IMR-90 (cell line): Measurements from ENCODE around the gene KRT38. TPM values are rescaled to one million over a fixed set of nuclear protein-coding genes. Genes with fewer than 3 reads are reported as not detected.

Source experiments
- ATAC-seq: fragments of 200-7000 bp; cut with Tn5 transposase; 2 replicates; pipeline ENCODE4 v1.9.1; 2020; ENCODE audit warnings: low read depth, mild to moderate bottlenecking, moderate library complexity
- BruUV-seq: library from RNA; stranded (reverse); fragments of 400-500 nt; replicated peaks from 2 replicates; lab custom pipeline; 2021; lab: Mats Ljungman, UMichigan
- CTCF ChIA-PET: fragments of 300-600 bp; formaldehyde crosslinking; extraction: SDS; loops from one replicate; lab custom pipeline; 2021; ENCODE audit warnings: antibody characterized with exemption; lab: Yijun Ruan, JAX
- POLR2A ChIA-PET: fragments of 300-600 bp; sonication (Branson Sonifier 250); formaldehyde crosslinking; loops from one replicate; lab custom pipeline; 2022; ENCODE audit warnings: antibody characterized with exemption; ENCODE audit not compliant: unreplicated experiment; lab: Charles Lee
- DNase-seq: peaks from one replicate; pipeline ENCODE4 v3.0.0; 2013
- H2AFZ ChIP-seq: replicated peaks from 2 replicates; pipeline ENCODE3; 2013; ENCODE audit warnings: low read length, mild to moderate bottlenecking; ENCODE audit not compliant: poor library complexity
- H2AK5ac ChIP-seq: 2 replicates; pipeline ENCODE4 v1.6.1; 2013; ENCODE audit warnings: low read depth, low read length, inconsistent platforms
- H2AK9ac ChIP-seq: replicated peaks from 2 replicates; pipeline ENCODE3; 2013; ENCODE audit warnings: mild to moderate bottlenecking, low read depth, low read length, moderate library complexity; ENCODE audit not compliant: poor library complexity
- H2BK120ac ChIP-seq: 2 replicates; pipeline ENCODE4 v1.6.1; 2013; ENCODE audit warnings: low read depth, low read length, inconsistent platforms
- H2BK15ac ChIP-seq: 3 replicates; pipeline ENCODE4 v1.6.1; 2013; ENCODE audit warnings: low read depth, low read length, inconsistent platforms
- H2BK20ac ChIP-seq: 2 replicates; pipeline ENCODE4 v1.6.1; 2013; ENCODE audit warnings: low read depth, mild to moderate bottlenecking, inconsistent platforms, low read length, moderate library complexity
- H2BK5ac ChIP-seq: 2 replicates; pipeline ENCODE4 v1.6.1; 2013; ENCODE audit warnings: mild to moderate bottlenecking, low read depth, low read length, inconsistent platforms; ENCODE audit not compliant: poor library complexity, severe bottlenecking
- H3K14ac ChIP-seq: replicated peaks from 2 replicates; pipeline ENCODE4 v1.6.1; 2013; ENCODE audit warnings: low read depth, low read length, inconsistent platforms
- H3K18ac ChIP-seq: 2 replicates; pipeline ENCODE4 v1.6.1; 2013; ENCODE audit warnings: low read depth, low read length, control low read depth
- H3K23ac ChIP-seq: 2 replicates; pipeline ENCODE4 v1.6.1; 2013; ENCODE audit warnings: low read depth, low read length, inconsistent platforms
- H3K27ac ChIP-seq: 2 replicates; pipeline ENCODE4 v1.5.1; 2013; ENCODE audit warnings: mild to moderate bottlenecking, control low read depth, low read length; ENCODE audit not compliant: insufficient read depth
- H3K27me3 ChIP-seq: 2 replicates; pipeline ENCODE4 v1.6.1; 2013; ENCODE audit warnings: low read length; ENCODE audit not compliant: control insufficient read depth, insufficient read depth
- H3K36me3 ChIP-seq: 2 replicates; pipeline ENCODE4 v1.6.1; 2013; ENCODE audit warnings: low read length, mixed read lengths; ENCODE audit not compliant: control insufficient read depth, insufficient read depth
- H3K4ac ChIP-seq: 2 replicates; pipeline ENCODE4 v1.6.1; 2013; ENCODE audit warnings: low read depth, low read length, inconsistent platforms
- H3K4me1 ChIP-seq: 2 replicates; pipeline ENCODE4 v1.6.1; 2013; ENCODE audit warnings: low read length, mixed read lengths; ENCODE audit not compliant: control insufficient read depth, insufficient read depth
- H3K4me2 ChIP-seq: 2 replicates; pipeline ENCODE4 v1.6.1; 2013; ENCODE audit warnings: low read depth, mild to moderate bottlenecking, control low read depth, low read length, moderate library complexity
- H3K4me3 ChIP-seq: 2 replicates; pipeline ENCODE4 v1.5.1; 2013; ENCODE audit warnings: low read depth, mild to moderate bottlenecking, control low read depth, low read length, moderate library complexity; ENCODE audit not compliant: insufficient read depth
- H3K56ac ChIP-seq: 2 replicates; pipeline ENCODE4 v1.6.1; 2013; ENCODE audit warnings: low read length, inconsistent platforms; ENCODE audit not compliant: insufficient read depth; ENCODE audit errors: extremely low read depth
- H3K79me1 ChIP-seq, 2 experiments: 2 replicates each; pipeline ENCODE4 v1.6.1; 2013; ENCODE audit warnings: low read length in 2 of 2, inconsistent platforms in 1 of 2, low read depth in 1 of 2
- H3K9ac ChIP-seq: 2 replicates; pipeline ENCODE4 v1.6.1; 2013; ENCODE audit warnings: low read depth, low read length, control low read depth
- H3K9me1 ChIP-seq: 2 replicates; pipeline ENCODE4 v1.6.1; 2013; ENCODE audit warnings: low read length, inconsistent platforms; ENCODE audit not compliant: insufficient read depth
- H3K9me3 ChIP-seq: 2 replicates; pipeline ENCODE4 v1.6.1; 2013; ENCODE audit warnings: low read length; ENCODE audit not compliant: control insufficient read depth, insufficient read depth
- H4K20me1 ChIP-seq: 2 replicates; pipeline ENCODE4 v1.6.1; 2013; ENCODE audit warnings: low read length, inconsistent platforms; ENCODE audit not compliant: insufficient read depth
- H4K5ac ChIP-seq: 2 replicates; pipeline ENCODE4 v1.6.1; 2013; ENCODE audit warnings: mild to moderate bottlenecking, low read depth, low read length, control low read depth
- H4K8ac ChIP-seq, 2 experiments: 2 replicates each; pipeline ENCODE4 v1.6.1; 2013; ENCODE audit warnings: low read depth in 2 of 2, low read length in 2 of 2, control low read depth in 1 of 2, inconsistent platforms in 1 of 2
- H4K91ac ChIP-seq: 2 replicates; pipeline ENCODE4 v1.6.1; 2013; ENCODE audit warnings: low read depth, low read length, inconsistent platforms; ENCODE audit not compliant: insufficient read depth
- SMC3 ChIP-seq: fragments of 150-350 bp; IDR thresholded peaks from 2 replicates; pipeline ENCODE4 v1.6.1; 2016; ENCODE audit warnings: low read depth, mild to moderate bottlenecking, antibody characterized with exemption, low read length, moderate library complexity
- WGBS, 2 experiments: methylation state at CpG; one replicate each; pipeline versions ENCODE4 v1.1.5 to v1.1.7; 2013; ENCODE audit warnings: missing lambda C conversion rate in 2 of 2; ENCODE audit not compliant: insufficient read length in 1 of 2; ENCODE audit errors: extremely low coverage in 2 of 2; 5-methylcytosine and 5-hydroxymethylcytosine counted together
- dilution Hi-C: fragments of 300-500 bp; cut with HindIII; formaldehyde crosslinking; loops from one replicate; pipeline ENCODE4 v1.14.3; 2018; ENCODE audit warnings: low sequenced_read_pairs; ENCODE audit not compliant: unreplicated experiment
- in situ Hi-C: fragments of 300-500 bp; cut with MboI; formaldehyde crosslinking; loops from 3 replicates; pipeline ENCODE4 v1.14.3; 2019; ENCODE audit warnings: low sequenced_read_pairs, inconsistent platforms, mixed read lengths
- intact Hi-C: fragments of 100-400 bp; cut with micrococcal nuclease; formaldehyde crosslinking; loops from 2 replicates; pipeline ENCODE4 v1.10.0; 2022
- polyA plus RNA-seq, 3 experiments: library from polyadenylated mRNA; depleted of rRNA; stranded (reverse); fragments of >200 nt; gene quantifications; 2 replicates each; pipeline ENCODE4 v1.2.3, GENCODE V29; 2012; ENCODE audit warnings: low replicate concordance in 1 of 3
- total RNA-seq: library from RNA; depleted of rRNA; stranded (reverse); fragments of >200 nt; gene quantifications from 2 replicates; pipeline ENCODE4 v1.2.3, GENCODE V29; 2012

Gene KRT38
- total and polyA plus RNA-seq, 2 of the 4 experiments (the other 2 are of a cell fraction), result 0.09 TPM; not detected in 1

- no peak overlapping the region for H3K4me2 ChIP-seq
- H4K5ac ChIP-seq, result no peak overlapping the region
- H3K14ac ChIP-seq, result no peak overlapping the region
- H3K9me3 ChIP-seq, result peaks cover 10% of the 10 kb centered on the region
- H2BK120ac ChIP-seq, result no peak overlapping the region
- no peak overlapping the region for H2BK20ac ChIP-seq
- ChIA-PET CTCF (interaction anchor here (0.7 to 1.2 kb wide), 2 partner anchors 29 to 85 kb away, joined by 3 read pairs; no protein-coding TSS in a partner anchor), POLR2A (no interaction called here)
- TF ChIP-seq SMC3, result no peak
- no TSS peak for BruUV-seq
- H2AFZ ChIP-seq, result no peak overlapping the region
- no peak overlapping the region for H2AK5ac ChIP-seq
- H2BK15ac ChIP-seq, result no peak overlapping the region; the same call in 2 of the 3 replicates
- no peak overlapping the region for H2BK5ac ChIP-seq
- no peaks in the 10 kb centered on the region for H3K9me1 ChIP-seq
- ATAC-seq, result no peak
- no peak overlapping the region for H3K56ac ChIP-seq
- H3K18ac ChIP-seq, result no peak overlapping the region
- H3K36me3 ChIP-seq, result no peaks in the 10 kb centered on the region
- no peaks in the 10 kb centered on the region; the same call in 1 of the 2 replicates for H4K20me1 ChIP-seq
- peaks cover 25% of the 10 kb centered on the region for H3K27me3 ChIP-seq
- in situ Hi-C loops, result no loop called here
- dilution Hi-C loops, result no loop called here
- H3K23ac ChIP-seq, result no peak overlapping the region
- no peak overlapping the region for H4K8ac ChIP-seq
- no CpG with 5 or more reads among the region's 8 CpGs for WGBS, 2 experiments
- H2AK9ac ChIP-seq, result no peak overlapping the region
- no peak overlapping the region for H4K91ac ChIP-seq
- peaks cover 8% of the 10 kb centered on the region for H3K4me1 ChIP-seq
- H3K79me1 ChIP-seq, result no peaks in the 10 kb centered on the region
- no peak overlapping the region for H3K4me3 ChIP-seq
- no peak overlapping the region for H3K27ac ChIP-seq
- intact Hi-C loops, result no loop called here
- no peak overlapping the region for H3K4ac ChIP-seq
- H3K9ac ChIP-seq, result no peak overlapping the region
- no peak for DNase-seq
Measured at GRCh38 chr17:41463746-41464145, 23.0 kb upstream of the KRT38 start.
